OCI-M2 (cell line): ENCODE results near the gene PTGES2.

Source experiments
- DNase-seq: peaks from one replicate; lab custom pipeline; 2025; ENCODE audit not compliant: unreplicated experiment; lab: John Stamatoyannopoulos, UW

The PTGES2 gene

DNA sequence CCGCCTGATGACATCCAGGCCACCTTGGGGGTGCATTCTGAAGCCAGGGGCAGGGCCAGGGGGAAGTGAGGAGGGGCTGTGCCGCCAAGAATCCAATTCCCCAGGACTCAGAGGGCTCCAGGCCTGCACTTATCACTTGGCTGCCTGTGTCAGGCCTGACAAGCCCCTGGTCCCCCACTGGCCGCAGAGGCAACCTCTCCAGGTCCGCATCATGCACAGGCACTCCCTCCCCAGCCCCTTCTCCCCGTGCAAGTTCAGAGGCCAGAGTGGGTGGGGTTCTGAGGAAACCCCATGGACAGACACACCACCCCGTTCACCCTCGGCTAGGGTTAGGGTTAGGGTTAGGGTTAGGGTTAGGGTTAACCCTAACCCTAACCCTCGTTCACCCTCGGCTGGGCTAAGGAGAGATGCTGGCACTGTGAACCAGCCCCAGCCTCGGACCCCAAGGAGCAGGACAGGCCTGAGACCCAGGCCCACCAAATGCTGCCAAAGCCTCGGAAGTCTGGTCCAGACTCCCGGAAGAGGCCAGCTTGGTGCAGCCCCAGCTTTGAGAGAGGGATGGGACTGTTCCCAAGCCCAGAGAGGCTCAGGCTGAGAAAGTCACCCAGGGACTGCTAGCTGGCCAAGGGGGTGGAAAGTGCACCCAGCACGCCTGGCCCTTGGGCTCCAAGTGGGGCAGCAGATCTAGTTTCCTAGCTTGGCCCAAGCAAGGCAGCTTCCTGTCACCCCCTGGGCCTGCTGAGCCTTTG is 26.6 kb upstream of the PTGES2 start:
- no peak for DNase-seq

DNA sequence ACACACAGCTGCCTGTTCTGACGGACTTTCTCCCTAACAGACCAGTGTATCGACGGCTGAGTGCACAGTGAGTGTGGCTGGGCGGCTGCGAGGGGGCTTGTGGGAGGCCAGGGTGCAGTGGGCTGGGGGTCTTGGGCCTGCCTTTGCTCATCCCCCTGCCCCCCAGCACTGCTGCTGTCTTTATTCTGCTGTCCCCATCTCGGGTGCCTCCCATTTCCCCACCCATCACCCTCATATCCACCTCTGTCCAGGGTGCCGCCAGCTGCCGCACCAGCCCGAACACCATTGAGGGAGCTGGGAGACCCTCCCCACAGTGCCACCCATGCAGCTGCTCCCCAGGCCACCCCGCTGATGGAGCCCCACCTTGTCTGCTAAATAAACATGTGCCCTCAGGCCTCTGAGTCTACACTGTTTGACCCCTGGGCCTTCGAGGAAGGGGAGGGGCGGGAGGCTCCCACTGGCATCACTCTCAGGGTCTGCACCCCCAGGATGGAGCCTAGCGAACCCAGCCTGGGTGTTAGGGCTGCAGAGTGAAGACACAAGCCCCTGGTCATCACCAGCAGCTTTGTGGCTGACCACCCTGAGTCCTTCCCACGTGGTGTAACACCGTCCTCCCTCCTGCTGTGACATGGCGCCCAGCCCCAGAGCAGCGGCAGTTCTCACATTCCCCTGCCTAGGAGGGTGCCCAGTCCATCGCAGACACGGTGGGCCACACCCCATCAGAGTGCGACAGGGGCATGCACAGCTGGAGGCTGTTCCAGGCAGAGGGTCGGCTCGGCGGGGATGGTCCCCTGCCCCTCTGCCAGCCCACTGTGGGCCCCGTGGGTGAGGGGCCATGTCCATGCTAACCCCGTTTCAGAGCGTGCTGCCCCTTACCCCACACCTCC is 25.8 kb upstream of the PTGES2 start:
- no peak for DNase-seq

DNA sequence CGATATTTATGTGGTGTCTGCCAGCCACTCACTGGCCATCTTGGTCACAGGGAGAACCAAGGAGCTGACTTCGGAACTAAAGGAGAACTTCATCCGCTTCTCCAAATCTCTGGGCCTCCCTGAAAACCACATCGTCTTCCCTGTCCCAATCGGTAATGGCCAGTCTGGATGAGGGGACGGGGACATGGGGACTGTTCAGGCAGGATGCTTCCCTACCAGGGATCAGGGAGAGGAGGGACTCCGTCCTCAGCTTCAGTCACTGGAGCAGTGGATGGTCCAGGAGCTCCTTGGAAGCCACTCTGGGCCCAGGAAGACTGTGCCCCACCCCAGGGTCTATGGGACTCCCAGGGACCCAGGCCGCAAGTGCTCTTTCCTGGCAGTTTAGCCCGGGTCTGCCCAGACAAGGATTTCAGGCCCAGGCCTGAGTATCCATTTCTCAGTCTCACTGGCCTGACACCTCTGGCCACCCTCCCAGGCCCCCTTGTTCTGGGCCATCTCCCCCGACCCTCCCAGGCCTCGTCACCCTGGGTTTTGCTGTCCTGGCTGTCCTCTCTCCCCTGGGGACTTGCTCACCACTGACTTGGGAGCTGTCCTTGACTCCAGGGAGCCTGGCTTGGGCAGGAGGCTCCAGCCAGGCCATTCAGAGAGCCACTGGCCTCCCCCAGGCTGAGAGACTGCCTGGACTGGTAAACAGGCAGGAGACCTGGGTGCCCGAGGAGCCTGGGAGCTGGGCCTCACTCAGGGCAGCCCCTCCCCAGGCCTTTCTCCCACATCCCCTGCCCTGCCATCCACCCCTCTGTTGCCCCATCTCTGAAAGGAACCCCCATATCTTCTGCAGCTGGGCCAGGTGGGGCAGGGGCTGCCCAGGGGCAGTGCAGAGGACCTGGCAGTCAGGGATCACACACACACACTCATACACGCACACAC is 24.9 kb upstream of the PTGES2 start:
- DNase-seq = no peak

DNA sequence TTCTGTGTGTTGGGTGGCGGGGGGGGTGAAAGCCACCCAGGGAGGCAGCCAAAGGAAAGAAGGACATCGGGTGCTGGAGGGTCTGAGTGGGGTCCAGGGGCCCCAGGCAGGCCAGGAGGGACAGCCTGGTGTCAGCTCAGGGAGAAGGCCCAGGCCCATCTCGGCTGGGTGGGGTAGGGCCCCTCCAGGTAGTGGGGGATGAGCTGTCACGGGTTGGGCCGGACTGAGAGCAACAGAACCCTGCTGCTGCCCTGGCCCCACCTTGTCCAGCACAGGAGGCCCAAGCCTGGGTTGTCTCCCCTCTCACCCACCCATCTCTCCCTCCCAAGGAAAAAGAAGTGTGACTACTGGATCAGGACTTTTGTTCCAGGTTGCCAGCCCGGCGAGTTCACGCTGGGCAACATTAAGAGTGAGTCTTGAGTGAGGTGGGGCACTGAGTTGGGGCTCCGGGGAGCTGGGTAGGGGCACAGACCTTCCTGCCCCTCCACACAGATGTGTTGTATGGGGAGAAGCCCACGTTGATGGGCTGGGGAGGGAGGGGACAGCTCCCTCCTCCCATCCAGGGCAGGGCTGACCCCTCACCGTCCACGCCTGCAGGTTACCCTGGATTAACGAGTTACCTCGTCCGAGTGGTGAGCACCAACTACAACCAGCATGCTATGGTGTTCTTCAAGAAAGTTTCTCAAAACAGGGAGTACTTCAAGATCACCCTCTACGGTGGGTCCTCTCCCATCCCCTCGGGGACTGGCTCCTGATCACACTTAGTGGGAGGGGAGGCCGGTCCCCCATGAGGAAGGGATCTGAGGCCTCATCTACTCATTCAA is 24.0 kb upstream of the PTGES2 start:
- DNase-seq = no peak

DNA sequence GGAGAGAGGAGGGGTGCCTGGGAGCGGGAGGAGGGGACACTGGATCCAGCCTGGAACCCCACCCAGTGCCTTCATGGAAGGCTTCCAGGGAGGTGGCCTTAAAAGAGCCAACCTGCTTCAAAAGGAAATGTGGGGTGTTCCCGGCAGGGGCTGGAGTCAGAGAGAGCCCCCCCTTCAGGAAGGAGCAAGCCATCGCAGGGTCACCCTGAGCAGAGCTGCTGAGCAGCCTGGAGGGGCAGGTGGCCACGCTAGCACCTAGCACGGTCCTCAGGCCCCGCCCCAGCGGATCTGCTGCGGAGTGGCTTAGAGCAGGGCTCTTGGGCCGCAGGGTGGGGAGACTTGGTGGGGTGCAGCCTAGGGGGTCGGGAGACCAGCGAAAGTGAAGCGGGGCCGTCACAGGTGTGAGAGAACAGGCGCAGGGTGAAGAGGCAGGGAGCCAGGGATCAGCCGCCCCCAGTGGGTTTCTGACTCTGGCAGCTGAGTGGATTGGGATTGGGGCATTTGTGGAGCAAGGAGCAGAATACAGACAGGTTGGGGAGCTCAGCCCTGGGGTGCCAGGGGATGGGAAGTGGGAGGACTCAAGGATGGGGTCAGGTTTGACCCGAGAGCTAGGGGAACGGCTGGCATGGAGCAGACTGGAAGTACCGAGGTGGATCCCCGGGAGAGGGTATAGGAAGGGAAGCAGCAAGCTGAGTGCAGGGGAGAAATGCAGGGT is 23.2 kb upstream of the PTGES2 start:
- no peak for DNase-seq

DNA sequence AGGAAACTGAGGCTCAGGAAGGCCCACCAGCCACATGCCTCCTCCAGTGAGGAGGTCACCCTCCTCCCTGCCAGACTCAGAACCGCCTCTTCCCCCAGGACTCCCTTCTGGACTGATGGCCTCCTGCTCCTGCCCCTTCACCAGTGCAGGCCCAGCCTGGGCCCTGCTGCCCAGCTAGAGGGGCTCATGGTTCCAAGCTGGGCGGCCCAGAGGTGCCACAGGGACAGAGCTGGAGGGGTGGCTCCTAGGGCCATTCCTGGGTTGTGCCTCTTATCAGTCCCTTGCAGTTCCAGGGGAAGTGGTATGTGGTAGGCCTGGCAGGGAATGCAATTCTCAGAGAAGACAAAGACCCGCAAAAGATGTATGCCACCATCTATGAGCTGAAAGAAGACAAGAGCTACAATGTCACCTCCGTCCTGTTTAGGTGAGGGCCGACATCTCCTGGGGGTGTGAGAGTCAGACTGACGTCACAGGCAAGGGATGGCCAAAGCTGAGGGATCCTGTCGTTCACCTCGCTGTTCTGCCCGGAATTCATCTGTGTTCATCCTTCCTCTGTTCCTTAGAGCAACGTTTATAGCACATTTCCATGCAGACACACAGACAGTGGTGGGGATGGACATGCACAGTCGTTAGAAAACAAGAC is 22.5 kb upstream of the PTGES2 start:
- no peak for DNase-seq

DNA sequence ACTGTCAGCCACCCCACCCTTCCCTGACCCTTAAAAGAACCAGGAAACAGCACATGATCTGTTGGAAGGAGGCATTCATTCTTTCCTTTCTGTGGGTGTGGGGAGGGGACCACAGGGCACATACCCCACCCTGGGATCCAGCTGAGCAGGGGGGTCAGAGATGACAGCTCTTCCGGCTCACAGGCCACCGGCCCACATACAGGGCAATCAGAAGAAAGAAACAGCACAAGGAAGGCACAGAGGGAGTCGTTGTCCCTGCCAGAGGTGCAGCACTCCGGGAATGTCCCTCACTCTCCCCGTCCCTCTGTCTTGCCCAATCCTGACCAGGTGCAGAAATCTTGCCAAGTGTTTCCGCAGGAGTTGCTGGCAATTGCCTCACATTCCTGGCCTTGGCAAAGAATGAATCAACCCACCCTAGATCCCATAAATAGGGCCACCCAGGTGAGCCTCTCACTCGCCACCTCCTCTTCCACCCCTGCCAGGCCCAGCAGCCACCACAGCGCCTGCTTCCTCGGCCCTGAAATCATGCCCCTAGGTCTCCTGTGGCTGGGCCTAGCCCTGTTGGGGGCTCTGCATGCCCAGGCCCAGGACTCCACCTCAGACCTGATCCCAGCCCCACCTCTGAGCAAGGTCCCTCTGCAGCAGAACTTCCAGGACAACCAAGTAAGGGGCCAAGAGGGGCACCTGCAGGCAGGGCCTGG is 21.6 kb upstream of the PTGES2 start, which contains the start of gene LCN2:
LCN2 (plus strand) TSS at position 453 of the 701 bp plus-strand sequence; CDS start at position 526, 73 bp downstream.
- DNase-seq = no peak

DNA sequence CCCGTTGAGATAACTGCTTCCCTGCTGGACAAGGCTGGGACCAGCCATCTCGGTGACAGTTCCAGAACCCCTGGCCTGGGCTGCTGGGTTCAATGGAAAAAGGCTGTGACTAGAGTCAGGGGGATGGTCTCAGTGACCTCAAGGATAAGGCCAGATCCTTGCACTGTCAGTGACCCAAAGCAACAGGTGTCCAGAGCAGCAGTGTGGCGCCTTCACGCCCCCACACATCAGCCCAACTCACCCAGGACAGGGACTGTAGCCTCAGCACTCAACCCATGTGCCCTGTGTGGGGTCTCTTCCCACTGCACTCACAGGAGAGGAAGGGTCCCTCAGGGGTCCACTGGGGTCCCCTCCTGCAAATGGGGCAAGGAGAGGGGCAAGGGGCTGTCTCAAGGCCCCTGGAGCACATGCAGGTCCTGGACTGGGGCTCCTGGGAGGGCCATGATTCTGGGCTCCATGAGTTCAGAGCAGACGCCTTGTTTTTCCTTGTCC is 21.0 kb upstream of the PTGES2 start:
- no peak for DNase-seq

DNA sequence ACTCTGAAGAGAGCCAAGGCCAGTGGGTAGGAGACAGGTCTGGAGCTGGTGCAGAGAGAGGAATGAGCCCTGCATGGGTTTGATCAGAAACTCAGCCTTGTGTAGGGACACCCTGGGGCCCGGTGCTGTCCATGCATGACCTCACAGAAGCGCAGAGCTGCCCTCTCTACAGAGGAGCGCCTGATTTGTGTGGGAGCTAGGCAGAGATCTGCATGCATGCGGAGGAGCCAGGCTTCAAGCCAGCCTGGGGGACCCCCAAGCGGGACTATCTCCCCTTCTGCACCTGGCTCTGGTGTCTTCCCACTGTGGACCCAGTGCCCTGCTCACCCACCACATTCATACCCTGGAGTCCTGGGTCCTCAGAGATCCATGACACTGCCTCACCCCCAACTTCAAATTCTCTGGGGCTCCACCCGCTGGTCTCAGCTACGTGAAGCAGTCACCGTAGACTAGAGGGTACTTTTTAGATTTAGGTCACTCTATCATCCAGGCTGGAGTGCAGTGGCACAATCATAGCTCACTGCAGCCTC is 19.1 kb upstream of the PTGES2 start:
- no peak for DNase-seq

DNA sequence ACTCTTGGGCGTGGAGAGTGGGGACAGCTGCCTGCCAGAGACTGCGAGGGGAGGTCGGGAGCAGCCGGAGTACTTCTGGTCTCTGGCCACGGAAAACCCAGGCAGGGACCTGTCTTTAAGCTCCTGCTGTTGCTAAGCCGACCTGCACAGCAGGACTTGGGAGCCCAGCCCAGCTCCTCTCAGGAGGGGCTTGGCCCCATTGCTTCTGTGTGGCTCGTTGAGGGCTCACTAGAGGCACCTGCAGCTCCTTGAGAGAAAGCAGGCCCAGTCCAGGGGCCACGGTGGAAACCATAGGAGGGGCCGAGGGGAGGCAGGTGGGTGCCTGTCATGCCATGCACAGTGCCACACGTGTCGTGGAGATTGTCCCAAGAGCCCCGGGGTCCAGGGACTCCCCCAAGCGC is 18.4 kb upstream of the PTGES2 start:
- DNase-seq = no peak

DNA sequence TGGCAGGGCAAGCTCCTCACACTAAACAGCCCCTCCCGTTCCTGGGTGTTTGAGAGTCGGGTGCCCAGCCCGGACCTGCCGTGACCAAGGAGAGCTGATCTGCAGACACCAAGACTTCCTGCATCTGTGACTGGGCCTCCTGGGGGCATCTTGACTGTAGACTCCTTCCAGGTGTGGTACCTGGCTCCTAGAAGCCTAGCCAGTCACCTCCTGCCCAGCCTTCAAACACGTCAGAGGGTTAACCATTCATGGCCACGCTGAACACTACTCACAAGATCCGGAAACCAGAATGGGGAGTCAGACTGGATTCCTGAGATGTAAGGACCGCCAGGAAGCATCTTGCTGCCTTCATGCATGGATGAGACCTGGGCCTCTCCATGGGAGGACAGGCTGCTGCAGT is 18.0 kb upstream of the PTGES2 start:
- DNase-seq = no peak

DNA sequence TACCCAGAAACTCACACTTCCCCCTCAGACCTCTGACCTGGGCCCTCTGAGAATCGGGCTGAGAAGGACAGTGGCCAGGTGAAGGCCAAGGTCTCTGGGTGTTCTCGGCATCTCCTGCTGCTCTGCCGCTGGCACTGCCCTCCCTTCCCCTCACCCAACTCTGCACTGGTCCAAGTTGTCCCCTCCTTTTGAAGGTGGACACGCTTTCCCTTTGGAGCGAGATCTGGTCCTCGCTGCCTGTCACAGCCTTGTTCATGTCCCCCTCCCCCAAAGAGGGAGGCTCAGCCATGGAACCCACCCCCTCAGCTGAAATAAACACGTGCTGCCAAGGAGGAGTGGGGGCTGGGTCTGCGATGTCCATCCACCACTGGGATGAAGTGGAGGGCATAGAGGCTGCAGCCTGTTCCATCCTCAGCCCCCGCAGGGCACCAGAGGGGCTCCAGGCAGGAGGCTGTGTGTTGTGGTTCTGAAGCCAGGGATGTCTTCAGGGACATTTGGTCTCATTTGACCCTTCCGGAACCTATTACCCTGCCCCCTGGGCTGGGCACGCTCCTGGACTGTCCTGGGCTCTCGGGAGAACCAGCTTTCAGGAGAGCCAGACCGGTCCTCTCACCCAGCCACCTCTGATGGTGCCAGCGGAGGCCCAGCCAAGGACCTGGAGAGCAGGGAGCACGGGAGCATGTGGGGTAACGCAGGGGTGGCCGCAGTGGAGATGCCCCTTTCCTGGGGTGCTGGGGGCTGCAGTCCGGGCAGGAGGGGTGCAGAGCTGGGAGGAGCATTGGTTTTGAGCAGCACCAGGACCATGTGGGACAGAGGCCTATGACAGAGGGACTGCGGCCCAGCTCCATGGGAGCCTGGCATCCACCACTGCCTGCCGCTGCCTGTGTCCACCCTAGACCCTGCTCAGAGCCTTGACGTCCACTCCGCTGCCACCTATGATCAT is 17.0 kb upstream of the PTGES2 start:
- DNase-seq = no peak

DNA sequence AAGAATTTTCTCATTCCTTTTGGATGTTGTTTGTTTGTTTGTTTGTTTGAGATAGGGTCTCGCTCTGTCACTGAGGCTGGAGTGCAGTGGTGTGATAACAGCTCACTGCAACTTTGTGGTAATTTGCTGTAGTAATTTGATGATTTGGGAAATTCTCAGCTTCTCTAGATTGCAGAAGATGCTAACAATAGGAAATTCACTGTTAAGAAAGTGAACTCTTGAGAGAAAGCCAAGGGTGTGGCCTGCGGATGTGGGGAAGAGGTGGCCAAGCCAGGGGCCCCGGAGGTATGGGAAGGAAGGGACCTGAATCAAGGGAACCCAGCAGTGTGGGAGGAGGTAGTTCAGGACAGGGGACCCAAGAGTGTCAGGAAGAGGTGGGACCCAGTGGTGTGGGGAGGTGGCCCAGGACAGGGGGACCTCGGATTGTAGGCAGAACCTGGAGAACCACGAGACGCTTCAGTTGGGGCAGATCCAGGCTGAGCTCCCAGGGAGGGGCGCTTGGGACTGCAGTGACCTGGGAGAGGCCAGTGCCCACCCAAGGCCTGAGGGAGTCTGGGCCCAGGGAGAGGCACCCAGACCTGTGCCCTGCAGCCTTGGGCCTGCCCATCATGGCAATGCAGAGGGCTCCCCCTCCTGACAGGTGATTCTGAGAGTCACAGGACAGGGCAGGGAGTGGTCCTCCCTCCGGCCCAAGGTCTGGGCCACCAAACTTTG is 16.2 kb upstream of the PTGES2 start:
- DNase-seq = no peak

DNA sequence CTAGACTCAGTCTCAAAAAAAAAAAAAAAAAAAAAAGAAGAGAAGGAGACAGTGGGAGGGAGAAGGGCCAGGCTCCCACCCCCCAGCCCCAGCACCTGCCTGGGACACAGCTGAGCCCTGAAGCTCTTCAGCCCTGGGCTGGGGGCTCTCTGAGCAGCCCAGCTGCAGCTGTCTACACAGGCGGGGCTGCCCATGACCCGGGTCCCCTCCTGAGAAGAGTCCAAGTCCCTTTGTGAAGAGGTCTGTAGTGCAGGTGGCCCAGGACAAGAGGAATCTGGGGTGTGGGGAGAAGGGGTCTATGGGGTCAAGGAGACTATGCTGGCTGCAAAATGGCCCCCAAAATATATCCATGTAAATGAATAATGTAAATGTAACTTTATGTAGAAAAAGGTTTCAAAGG is 15.1 kb upstream of the PTGES2 start:
- no peak for DNase-seq

DNA sequence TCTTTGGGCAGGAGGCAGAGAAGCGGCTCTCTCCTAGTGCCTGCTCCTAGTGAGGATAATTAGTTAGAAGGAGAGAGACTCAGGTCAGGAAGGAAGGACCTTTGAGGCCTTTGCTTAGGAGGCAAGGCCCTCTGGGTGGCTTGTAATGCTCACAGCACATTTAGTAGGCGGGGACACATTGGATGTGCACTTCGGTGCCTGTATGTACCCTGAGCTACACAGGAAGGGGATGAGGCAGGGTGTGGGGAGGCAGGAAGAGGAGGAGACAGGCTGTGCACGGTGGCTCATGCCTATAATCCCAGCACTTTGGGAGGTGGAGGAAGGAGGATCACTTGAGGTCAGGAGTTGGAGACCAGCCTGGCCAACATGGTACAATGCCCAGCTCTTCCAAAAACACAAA is 14.5 kb upstream of the PTGES2 start:
- no peak for DNase-seq

DNA sequence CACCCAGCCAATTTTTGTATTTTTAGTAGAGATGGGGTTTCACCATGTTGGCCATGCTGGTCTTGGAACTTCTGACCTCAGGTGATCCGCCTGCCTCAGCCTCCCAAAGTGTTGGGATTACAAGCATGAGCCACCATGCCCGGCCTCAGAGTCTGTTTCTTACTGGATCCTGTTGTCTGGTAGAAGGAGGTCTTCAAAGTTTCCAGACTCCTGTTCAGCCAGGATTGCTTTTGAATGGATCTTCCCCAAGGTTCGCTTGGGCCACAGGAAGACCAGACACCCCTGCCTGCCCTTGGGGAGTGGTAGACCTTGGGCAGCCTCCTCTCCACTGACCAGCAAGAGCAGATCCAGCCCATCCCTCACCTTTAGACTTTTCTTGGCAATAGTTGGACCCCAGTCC is 14.1 kb upstream of the PTGES2 start:
- no peak for DNase-seq
